NCI-H510A (cell line): Measurements from ENCODE around the gene DAND5.

Experiments
- DNase-seq: peaks from one replicate; lab custom pipeline; 2025; lab: John Stamatoyannopoulos, UW

DAND5 gene

GRCh38 chr19:13010038-13010991, 40.9 kb downstream of the DAND5 start:
- no peak for DNase-seq

GRCh38 chr19:13010992-13011652, 41.7 kb downstream of the DAND5 start:
- no peak for DNase-seq

- no peak for DNase-seq
Measured at GRCh38 chr19:13011653-13012389, 42.4 kb downstream of the DAND5 start.

- DNase-seq, result no peak
Measured at GRCh38 chr19:13012390-13012689, 43.0 kb downstream of the DAND5 start.

- DNase-seq, result no peak
Measured at GRCh38 chr19:13012690-13013608, 43.6 kb downstream of the DAND5 start.

- no peak for DNase-seq
Measured at GRCh38 chr19:13013649-13014048, 44.3 kb downstream of the DAND5 start.

GRCh38 chr19:13014101-13014920, 44.9 kb downstream of the DAND5 start:
- no peak for DNase-seq

- no peak for DNase-seq
Measured at GRCh38 chr19:13014921-13015280, 45.5 kb downstream of the DAND5 start.

- no peak for DNase-seq
Measured at GRCh38 chr19:13015361-13016223, 46.2 kb downstream of the DAND5 start.

GRCh38 chr19:13016245-13016627, 46.9 kb downstream of the DAND5 start:
- no peak for DNase-seq

GRCh38 chr19:13016628-13017305, 47.4 kb downstream of the DAND5 start:
- no peak for DNase-seq

GRCh38 chr19:13017306-13018034, 48.1 kb downstream of the DAND5 start:
- DNase-seq, result no peak

- DNase-seq, result no peak
Measured at GRCh38 chr19:13018035-13018914, 48.9 kb downstream of the DAND5 start.

- DNase-seq, result no peak
Measured at GRCh38 chr19:13019332-13019731, 50.0 kb downstream of the DAND5 start.

- DNase-seq, result no peak
Measured at GRCh38 chr19:13020002-13020414, 50.6 kb downstream of the DAND5 start.

GRCh38 chr19:13022111-13022858, 52.9 kb downstream of the DAND5 start:
- DNase-seq, result no peak
